GM15510 (cell line): ENCODE data around the gene ANKS6.

Experiments used
- POLR2A ChIP-seq: IDR thresholded peaks from 3 replicates; pipeline ENCODE4 v1.6.1; 2011; ENCODE audit warnings: borderline replicate concordance; ENCODE audit not compliant: insufficient read length; ENCODE audit errors: extremely low read depth

Gene ANKS6

DNA sequence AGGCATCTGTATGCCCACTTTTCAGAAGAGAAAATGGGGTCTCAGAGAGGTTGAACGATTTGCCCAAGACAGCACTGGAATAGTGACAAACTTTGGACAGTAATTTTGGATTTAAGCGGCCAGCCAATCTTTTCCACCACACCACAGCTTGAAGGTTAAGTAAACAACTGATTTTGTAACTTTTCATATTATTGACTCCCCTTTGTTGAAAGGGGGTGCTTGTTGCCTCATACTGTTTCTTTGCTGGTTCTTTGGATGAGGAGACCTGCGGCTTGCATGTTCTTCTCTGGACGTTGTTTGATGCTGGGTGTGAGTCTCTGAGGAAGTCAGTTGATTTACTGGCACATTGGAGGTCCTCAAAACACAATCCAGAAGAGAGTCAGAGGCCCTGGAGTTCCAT lies 76.0 kb downstream of the ANKS6 start:
- TF ChIP-seq POLR2A = no peak

DNA sequence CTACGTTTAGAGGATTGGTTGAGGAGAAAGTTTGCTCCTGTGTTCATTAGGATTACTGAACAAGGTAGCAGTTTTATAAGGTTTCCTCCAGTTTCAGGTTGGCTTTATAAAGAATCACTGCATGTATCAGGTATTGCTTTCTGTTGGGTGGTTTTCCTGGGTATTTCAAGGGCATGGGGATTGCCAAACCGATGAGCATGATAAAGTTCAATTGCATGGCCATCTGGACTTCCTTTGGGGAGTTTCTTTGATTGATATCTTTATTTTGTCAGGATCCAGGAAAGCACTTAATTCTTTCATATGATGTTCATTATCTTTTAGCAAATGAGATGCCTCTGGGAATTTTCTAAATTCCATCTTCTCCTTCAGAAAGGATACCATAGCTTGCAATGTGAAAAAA lies 77.3 kb downstream of the ANKS6 start:
- no peak for TF ChIP-seq POLR2A

DNA sequence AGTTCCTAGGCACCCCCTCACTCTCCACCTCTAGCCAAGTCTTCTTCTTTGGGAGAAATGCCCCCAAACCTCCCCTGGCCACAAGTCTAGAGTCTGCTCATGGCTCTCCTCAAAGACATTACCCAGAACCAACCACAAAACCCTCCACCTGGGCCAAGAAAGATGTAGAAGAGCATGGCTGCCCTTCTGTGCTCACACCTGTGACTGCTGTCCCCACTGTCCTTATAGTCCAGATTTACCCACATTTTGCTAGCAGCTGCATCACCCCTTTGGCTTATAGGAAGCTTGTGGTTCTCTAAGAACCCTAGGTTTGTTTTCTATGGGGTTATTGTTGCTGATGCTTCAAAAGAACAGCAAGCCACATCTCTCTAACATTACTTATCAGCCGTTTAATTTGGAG lies 81.5 kb downstream of the ANKS6 start:
- TF ChIP-seq POLR2A = no peak

DNA sequence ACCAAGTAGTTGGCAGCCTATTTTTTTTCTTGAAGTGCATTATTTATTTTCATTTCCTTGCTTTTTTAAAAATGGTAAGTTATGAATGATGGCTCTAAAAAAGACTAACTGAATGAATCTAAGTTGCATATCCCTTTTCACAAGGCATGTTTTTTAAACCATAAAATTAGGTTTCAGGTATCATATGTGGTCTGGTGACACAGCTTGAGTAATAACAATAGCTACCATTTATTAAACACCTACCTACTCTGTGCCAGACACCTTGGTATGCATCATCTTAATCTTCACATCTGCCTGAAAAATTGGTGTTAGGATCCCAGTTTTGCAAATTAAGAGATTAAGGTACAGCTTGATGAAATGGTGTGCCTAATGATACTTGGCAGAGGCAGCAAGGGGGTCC lies 83.4 kb downstream of the ANKS6 start:
- no peak for TF ChIP-seq POLR2A

DNA sequence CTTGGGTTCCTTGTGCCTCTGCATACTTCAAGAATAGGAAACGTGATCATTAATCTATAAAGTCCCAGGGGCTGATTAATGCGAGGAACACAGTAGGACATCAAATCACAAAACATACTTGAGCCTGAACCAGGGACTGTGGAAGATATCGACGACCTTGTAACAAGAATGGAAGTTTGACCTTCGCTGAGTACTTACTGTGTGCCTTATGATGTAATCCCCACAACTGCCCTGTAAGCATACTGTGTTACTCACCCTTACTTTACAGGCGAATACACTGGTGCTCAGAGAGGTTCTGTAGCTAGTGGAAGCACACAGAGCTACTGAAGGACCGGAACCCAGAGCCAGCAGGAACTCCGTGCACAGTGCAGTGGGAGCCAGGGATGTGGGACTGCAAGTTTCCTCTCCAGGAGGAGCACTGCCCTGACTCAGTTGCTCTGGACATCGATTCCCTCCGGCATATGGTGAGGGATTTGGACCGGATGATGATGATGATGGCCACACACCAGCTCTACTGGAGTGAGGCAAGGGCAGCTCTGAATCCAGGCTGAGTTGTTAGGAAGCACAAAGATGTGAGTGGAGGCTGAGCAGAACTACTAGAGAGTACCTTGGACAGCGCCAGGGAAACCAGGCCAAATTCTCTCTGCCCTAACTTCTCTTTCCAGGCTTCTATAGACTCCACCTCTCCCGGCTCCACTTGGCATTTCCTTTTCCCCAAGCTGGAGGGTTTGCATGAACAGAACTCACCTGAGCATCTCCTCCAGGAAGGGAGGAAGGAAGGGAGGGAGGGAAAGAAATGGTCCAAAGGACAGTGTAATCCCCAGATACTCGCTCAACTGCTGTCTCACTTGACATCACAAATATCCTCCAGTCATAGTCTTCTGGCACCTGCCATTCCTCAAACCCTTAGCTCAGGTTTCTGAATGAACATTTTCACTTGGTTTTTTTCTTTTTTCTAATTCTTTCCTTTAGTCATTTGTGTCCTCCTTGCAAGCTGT lies 86.1 kb downstream of the ANKS6 start:
- no peak for TF ChIP-seq POLR2A

DNA sequence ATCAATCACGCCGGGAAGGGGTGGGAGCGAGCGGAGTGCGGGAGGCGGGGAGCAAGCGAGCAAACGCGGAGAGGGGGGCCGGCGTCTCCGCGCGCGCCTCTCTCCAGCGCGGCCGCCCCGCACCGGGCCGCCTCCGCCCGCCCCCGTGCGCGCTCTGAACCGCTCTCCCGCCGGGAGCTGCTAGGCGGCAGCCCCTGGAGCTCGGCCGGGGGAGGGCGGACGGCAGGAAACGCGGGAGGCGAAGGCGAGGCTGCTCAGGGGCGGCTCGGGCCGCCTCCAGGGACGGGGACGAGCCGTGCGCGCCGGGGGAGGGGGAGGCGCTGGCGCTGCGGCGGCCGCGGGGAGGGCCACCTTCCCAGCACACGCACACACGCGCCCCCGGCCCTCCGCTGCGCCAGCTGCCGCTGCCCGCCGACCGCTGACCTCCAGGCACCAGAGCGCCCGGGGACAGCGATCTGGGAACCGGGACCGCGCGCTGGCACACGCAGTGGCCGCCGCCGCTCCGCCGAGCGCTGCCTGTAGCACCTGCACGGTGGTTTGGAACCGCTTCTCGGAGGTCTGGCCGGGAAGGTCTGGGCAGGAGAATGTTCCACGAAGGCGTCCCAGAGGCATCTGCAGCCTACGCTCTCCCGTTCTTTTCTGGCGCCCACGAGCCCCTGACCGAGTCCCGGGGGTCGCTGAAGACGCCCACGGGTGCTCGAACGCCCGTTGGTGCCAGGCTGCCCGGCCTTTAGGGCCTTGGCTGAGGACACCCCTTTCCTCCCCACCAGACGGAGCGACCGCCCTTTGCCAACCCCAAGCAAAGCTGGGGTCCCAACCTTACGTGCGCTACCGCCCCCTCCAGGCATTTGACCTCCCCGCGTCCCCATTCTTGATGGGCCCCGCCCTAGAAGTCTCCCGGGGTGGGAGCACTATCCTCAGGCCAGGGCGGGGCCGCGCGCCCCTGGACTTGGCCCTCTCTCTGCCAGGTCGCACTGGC lies 87.1 kb downstream of the ANKS6 start, which contains the start of gene GABBR2:
TSS of gene GABBR2 (minus strand) at position 3 of the 979 bp plus-strand sequence. CDS start 198 bp downstream, outside the sequence.
- no peak for TF ChIP-seq POLR2A

DNA sequence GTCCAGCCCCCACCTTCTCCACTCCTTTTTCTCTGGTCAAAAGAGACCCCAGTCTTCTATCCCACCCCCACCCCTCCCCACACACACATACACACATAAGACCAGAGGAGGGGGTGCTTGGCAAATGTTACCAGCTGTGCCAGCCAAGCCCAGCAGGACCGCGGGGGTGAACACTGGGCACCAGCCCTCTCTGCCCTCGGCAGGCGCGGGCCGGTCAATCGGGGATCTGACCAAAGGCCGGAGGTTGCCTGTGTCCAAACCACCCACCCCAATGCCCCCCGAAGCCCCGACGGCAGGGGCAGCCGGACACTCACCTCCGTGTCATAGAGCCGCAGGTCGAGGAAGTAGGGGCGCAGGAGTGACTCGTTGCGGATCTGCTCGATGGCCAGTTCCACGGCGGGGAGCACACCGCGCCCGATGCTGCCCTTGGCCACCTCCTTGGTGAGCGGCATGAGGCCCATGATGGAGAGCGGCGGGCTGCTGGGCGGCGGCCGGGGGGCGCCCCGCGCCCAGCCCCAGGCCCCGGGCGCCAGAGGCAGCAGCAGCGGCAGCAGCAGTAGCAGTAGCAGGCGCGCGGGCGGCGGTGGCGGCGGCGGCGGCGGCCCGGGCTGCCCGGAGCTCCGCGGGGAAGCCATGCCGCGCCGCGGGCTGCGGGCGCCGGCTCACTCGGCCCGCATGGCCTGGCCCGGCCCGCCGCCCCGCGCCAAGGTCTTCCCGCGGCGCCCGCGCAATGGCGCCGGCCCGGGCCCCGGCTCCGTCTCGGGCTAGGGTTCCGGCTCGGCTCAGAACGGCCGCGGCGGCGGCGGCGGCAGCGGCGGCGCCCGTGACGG lies 88.0 kb downstream of the ANKS6 start:
- TF ChIP-seq POLR2A = no peak

DNA sequence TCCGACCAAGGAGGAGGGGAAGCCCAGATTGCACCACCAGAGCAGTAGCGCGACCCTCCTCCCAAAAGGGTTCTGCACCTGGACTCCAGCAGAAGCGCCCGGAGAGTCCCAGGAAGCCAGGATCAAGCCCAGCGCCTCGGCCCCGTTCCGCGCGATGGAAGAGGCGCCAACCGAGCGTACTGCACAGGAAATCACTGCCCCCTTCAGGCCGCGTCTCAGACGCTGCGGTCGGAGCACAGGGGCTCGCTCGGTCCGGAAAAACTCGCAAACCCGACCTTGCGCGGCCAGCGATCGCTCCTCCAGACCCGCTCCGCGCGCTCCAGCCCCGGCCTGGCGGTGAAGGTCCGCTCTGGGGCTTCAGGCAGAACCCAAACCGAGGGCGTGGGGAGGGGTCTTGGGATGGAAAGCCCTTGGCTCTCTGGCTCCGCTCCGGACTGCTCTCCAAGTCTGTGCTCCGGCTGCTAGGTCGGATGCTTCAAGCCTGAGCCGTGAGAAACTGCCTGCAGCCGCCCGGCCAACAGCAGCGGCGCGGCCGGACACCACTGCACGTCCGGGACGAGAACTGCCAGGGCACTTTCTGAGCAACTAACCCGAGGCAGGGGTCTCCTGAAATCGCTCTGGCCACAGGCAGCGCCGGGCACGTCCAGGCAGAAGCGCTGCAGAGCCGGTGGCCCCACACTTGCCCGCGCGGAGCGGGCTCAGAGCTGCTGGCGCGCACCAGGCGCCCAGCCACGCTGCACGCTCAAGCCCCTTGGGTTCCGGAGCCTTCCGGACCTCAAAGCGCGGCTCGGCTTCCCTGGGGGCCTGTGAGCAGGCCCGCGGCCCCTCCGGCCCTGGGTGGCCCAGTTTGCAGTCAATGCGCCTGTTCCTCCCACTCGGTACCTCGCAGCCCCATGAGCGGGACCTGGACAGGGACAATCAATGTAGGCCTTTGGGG lies 88.9 kb downstream of the ANKS6 start:
- TF ChIP-seq POLR2A = no peak

DNA sequence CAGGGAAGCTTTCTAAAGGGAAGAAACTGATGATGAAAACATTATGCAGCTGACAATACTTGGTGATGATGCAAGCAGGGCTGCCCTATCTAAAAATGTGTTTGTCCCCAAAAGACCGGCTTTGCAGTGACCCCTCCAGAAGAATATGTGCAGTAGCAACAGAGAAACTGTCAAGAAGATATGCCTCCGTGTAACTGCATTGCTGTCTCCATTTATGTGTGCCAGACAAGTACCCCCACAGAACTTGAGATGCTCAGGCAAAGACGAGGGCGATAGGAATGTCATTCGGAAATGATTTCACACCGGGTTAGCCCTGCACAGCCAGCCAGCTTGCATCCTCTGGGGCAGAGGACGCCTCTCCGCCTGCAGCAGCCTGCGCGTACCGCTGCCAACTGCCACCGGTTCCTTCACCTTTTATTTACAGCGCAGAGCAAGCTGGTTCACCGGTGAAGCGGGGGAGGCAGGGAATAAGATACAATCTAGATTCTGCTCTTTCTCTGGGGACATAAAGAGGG lies 89.6 kb downstream of the ANKS6 start:
- TF ChIP-seq POLR2A = no peak

DNA sequence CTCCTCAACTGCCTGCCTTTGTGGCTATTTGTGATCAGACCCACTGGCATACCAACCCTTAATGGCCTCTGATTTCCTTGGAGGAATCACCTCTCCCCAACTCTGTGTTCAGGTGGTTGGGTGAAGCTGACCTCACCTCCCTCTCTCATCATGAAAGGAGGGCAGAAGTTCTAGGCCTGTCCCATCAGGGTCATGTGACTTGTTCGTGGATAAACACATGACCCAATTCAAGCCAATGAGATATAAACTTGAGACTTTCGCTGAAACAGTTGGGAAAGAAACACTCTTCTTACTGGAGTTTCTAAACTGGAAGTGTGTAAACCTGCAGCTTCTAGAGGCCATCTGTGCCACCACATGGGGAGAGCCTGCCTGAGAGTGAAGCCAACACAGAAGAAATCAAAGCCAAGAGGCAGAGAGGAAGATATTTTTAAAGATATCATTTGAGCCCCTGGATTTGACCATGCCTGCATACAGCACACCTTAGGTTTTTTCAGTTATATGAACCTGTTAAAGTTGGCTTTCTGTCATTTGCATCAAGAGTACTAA lies 93.4 kb downstream of the ANKS6 start:
- TF ChIP-seq POLR2A = no peak

DNA sequence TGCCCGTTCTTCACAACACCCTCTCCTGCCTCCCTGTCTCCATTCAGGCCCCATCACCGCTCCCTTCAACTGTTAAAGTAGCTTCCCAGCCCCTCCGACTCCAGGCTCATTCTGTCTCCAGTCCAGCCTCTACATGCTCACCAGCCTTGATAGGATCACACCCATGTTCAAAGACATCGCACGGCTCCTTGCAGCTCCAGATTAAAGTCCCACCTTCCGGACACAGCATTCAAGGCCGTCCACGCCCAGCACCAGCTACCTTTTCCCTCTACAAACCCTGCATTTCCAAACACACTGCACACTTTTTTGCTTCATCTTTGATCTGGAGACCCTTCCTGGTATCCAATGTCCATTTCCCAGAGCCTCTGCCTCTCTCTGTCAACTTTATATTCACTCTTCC lies 94.0 kb downstream of the ANKS6 start:
- TF ChIP-seq POLR2A = no peak

DNA sequence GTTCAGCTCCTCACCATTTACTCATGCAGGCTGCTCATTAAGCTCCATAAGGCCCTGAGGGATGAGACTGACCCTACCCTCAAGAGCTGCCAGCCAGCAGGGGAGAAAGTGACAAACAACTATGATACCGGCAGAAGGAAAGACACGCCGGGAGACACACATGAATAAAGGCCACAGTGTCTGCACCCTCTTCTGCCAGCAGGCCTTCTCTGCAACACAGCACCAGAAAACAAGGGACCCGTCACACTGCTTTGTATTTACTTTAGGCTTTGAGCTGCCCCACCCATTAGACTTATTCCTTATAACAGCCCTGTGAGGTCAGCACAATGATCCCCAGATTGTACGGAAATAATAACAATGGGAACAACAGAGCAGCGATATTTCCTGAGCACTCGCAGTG lies 94.8 kb downstream of the ANKS6 start:
- TF ChIP-seq POLR2A = no peak

DNA sequence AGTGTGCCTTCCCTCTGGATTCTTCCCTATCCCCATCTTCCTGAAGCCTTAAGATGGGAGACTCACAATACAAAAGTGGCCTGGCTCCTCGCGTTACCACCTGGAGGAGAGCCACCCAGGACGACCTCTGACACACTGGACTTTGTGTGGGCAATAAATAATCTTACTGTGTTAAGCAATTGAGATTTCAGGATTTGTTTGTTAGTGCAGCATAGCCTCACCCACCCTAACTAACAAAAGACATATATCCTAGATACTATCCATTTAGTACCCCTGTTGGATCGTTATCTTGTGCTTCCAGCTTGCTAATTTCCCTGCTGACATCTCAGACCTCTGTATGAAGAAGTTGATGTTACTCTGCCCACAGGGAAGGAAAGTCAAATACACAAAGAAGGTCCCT lies 95.6 kb downstream of the ANKS6 start:
- no peak for TF ChIP-seq POLR2A
